Cardiac atrium fibroblast (primary cell): ENCODE measurements around the gene USP49. TPM values are rescaled to one million over a fixed set of nuclear protein-coding genes. Genes with fewer than 3 reads are reported as not detected.

Experiments
- total RNA-seq: library from RNA; depleted of rRNA; stranded (reverse); fragments of >200 nt; gene quantifications from 2 replicates; pipeline ENCODE4 v1.2.3, GENCODE V29; 2015

USP49 gene
- total RNA-seq: 0.36 and 0.65 TPM in 2 replicates

GRCh38 chr6:41895300-41896233 is at the start of gene USP49:
TSS of gene USP49 (minus strand) at chr6:41895375. CDS start at chr6:41806983, 88,392 bp downstream.

DNA sequence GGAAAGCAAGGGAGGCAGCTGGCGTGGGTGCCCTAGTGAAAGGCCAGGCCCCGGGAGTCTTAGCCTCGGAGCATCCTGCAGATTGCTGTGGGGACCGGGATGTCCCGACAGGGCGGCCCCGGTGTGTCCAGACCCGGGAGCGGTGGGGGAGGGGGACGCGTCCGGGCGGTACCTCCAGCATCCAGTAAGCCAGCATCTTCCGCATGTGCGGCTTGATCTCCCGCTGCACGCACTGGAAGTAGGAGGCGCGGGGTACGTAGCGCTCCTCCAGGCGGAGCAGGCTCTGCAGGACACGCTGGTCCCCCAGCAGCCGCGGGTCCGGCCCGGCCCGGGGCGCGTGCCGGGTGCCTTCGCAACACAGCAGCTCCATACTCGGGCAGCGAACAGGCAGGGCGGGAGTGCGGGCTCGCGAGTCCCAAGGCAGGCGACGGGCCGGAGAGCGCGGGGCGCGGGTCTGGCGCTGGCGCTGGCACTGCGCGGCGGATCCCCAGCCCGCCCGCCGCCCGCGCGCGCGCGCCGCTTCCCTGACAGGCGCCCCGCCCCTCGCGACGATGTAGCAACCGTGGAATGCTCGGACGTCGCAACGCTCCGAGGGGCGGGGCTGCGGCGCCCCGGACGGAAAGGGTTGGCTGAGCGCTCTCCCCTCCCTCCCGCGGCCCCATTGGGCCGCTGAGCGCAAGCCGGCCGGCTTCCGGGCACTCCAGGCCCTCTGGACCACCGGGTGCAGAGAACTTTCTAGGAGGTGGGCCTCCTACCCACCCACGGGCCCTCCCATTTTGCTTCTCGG is 46.3 kb upstream of the USP49 start, which contains the start of gene CCND3:
CCND3 (minus strand) TSS at position 529 of the 787 bp plus-strand sequence; CDS start at position 370, 159 bp downstream.

GRCh38 chr6:41920921-41921711 is 25.9 kb upstream of the USP49 start, which contains the start of the genes BYSL and MED20:
TSS of gene BYSL (plus strand) at chr6:41921499. CDS start at chr6:41921563, 64 bp downstream.
TSS of gene MED20 (minus strand) at chr6:41921139. CDS start at chr6:41921018, 121 bp downstream.

GRCh38 chr6:41787219-41787917 is 107.8 kb downstream of the USP49 start, which contains the start of gene TOMM6:
TSS of gene TOMM6 (plus strand) at chr6:41787694. CDS start at chr6:41787698, 4 bp downstream.

DNA sequence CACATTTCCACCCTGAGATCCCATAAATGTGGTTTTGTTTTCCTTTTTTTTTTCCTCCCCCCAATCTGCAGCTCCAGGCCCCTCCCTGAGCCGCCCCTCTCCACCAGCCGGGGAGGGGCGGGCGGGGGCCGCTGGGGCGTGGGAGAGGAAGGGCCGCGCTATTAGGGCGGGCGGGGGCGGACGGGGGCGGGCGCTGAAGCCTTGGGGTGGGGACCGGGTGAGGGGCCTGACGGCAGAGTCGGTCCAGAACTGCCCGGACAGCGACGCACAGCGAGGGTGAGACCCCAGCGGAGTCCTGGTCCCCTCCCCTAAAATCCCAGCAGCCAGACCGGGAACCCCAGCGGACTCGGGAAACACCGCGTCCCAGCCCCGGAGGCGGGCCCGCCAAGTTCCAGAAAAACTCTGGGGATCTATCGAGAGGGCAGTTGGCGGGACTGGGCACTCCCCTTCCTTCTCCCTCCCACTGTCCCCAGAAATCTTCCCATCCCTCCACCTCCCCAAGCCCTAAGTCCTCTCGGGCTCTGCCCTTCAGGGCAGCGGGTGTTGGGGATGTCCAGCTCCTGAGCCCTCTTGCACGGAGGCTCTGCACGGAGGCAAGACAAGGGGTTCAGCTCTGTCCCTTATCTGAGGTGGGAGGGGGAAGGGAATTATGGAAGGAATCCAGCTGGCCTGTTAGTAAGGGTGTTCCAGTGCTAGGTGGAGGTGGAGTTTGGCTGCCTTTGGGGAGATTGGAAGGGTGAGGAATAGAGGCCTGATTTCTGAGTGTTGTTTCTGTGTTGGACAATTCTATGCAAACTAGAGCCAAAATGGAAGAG is 114.4 kb downstream of the USP49 start, which contains the start of gene PRICKLE4:
PRICKLE4 (plus strand) TSS at position 232 of the 815 bp plus-strand sequence. CDS start 2,692 bp downstream, outside the sequence.

GRCh38 chr6:41779788-41780550 is 115.2 kb downstream of the USP49 start, which contains the start of gene FRS3:
TSS of gene FRS3 (minus strand) at chr6:41779900. CDS start at chr6:41776987, 2,913 bp downstream.

GRCh38 chr6:41747256-41748101 is 147.7 kb downstream of the USP49 start, which contains the start of gene PGC:
TSS of gene PGC (minus strand) at chr6:41747397. CDS start at chr6:41747334, 63 bp downstream.

Other genes with a start within 250 kb of the USP49 start
- 3.7 and 7.0 TPM in 2 replicates for gene TFEB, start 159.8 kb downstream of the USP49 start, total RNA-seq
- not detected in 2 replicates for gene PGC, start 148.0 kb downstream of the USP49 start, total RNA-seq
- 1.9 and 2.3 TPM in 2 replicates for gene FRS3, start 115.5 kb downstream of the USP49 start, total RNA-seq
- gene PRICKLE4, start 114.6 kb downstream of the USP49 start, total RNA-seq: not detected in 2 replicates
- 134 and 141 TPM in 2 replicates for gene TOMM6, start 107.7 kb downstream of the USP49 start, total RNA-seq
- 12.2 and 12.6 TPM in 2 replicates for gene MED20, start 25.8 kb upstream of the USP49 start, total RNA-seq
- 10.8 and 20.1 TPM in 2 replicates for gene BYSL, start 26.1 kb upstream of the USP49 start, total RNA-seq
- gene CCND3, start 46.4 kb upstream of the USP49 start, total RNA-seq: 102 and 104 TPM in 2 replicates
- gene TAF8, start 155.1 kb upstream of the USP49 start, total RNA-seq: 6.0 and 16.0 TPM in 2 replicates
- 1.3 and 3.1 TPM in 2 replicates for gene C6orf132, start 247.2 kb upstream of the USP49 start, total RNA-seq